Keratinocyte (primary cell): Measurements from ENCODE around the gene PFKFB4. TPM values are rescaled to one million over a fixed set of nuclear protein-coding genes. Genes with fewer than 3 reads are reported as not detected.
A peak's percentile ranks its signal among the peaks of the same experiment; 100 is the strongest.

Experiments
- DNase-seq: peaks from one replicate; pipeline ENCODE4 v3.0.0-alpha.2; 2011; ENCODE audit warnings: low read depth, missing footprints, low spot score
- FAIRE-seq: peaks from 2 replicates; lab custom pipeline; 2011; peaks lifted over from hg19 to GRCh38; lab: Jason Lieb, UNC
- H2AFZ ChIP-seq: 2 replicates; pipeline ENCODE4 v1.6.0; 2012; ENCODE audit warnings: low read length, control low read depth, inconsistent platforms; ENCODE audit not compliant: control insufficient read depth
- H3K27ac ChIP-seq: 2 replicates; pipeline ENCODE4 v1.5.1; 2011; ENCODE audit warnings: low read length; ENCODE audit not compliant: control insufficient read depth, insufficient read depth
- H3K27me3 ChIP-seq: 3 replicates; pipeline ENCODE4 v1.6.0; 2011; ENCODE audit warnings: low read length; ENCODE audit not compliant: control insufficient read depth, insufficient read depth; ENCODE audit errors: extremely low read depth
- H3K36me3 ChIP-seq, 2 experiments: 2 replicates in 1 of 2; 3 replicates in 1 of 2; pipeline ENCODE4 v1.5.1; 2011; ENCODE audit warnings: low read length in 2 of 2, mild to moderate bottlenecking in 1 of 2; ENCODE audit not compliant: control insufficient read depth in 2 of 2, insufficient read depth in 2 of 2; ENCODE audit errors: extremely low read depth in 1 of 2
- H3K4me1 ChIP-seq: 3 replicates; pipeline ENCODE4 v1.5.1; 2011; ENCODE audit warnings: low read length; ENCODE audit not compliant: control insufficient read depth, insufficient read depth; ENCODE audit errors: extremely low read depth
- H3K4me2 ChIP-seq: 3 replicates; pipeline ENCODE4 v1.6.0; 2011; ENCODE audit warnings: low read depth, low read length; ENCODE audit not compliant: control insufficient read depth, insufficient read depth; ENCODE audit errors: extremely low read depth
- H3K4me3 ChIP-seq, 3 experiments: fragments of 200-600 bp in 1 of 3; sonication (generic) in 1 of 3; 2 replicates in 2 of 3; 3 replicates in 1 of 3; pipeline ENCODE4 v1.5.1; 2011 to 2016; ENCODE audit warnings: low read length in 3 of 3, mild to moderate bottlenecking in 3 of 3, control low read depth in 2 of 3, inconsistent platforms in 1 of 3, low read depth in 1 of 3, mixed read lengths in 1 of 3, mixed run types in 1 of 3, moderate library complexity in 1 of 3; ENCODE audit not compliant: control insufficient read depth in 2 of 3, insufficient read depth in 2 of 3; ENCODE audit errors: extremely low read depth in 1 of 3
- H3K79me2 ChIP-seq: 2 replicates; pipeline ENCODE4 v1.6.0; 2012; ENCODE audit warnings: low read length; ENCODE audit not compliant: control insufficient read depth, insufficient read depth
- H3K9ac ChIP-seq: 3 replicates; pipeline ENCODE4 v1.6.0; 2011; ENCODE audit warnings: low read length; ENCODE audit not compliant: control insufficient read depth, insufficient read depth; ENCODE audit errors: extremely low read depth
- H3K9me1 ChIP-seq: 3 replicates; pipeline ENCODE4 v1.6.0; 2011; ENCODE audit warnings: low read length; ENCODE audit not compliant: control insufficient read depth, insufficient read depth; ENCODE audit errors: extremely low read depth
- H3K9me3 ChIP-seq: 2 replicates; pipeline ENCODE4 v1.5.1; 2012; ENCODE audit warnings: low read depth, low read length; ENCODE audit not compliant: control insufficient read depth
- H4K20me1 ChIP-seq: 3 replicates; pipeline ENCODE4 v1.6.0; 2011; ENCODE audit warnings: low read length; ENCODE audit not compliant: control insufficient read depth, insufficient read depth; ENCODE audit errors: extremely low read depth
- CTCF ChIP-seq, 3 experiments: IDR thresholded peaks in 1 of 3; conservative IDR thresholded peaks in 1 of 3; optimal IDR thresholded peaks in 1 of 3; 2 replicates in 2 of 3; 3 replicates in 1 of 3; pipeline versions ENCODE3 to v1.5.1; 2011; ENCODE audit warnings: low read length in 3 of 3, mild to moderate bottlenecking in 3 of 3, moderate library complexity in 2 of 3, control low read depth in 1 of 3, inconsistent platforms in 1 of 3; ENCODE audit not compliant: insufficient read depth in 2 of 3; ENCODE audit errors: extremely low read depth in 1 of 3
- EZH2 ChIP-seq: IDR thresholded peaks from one replicate; pipeline ENCODE4 v1.6.1; 2012; ENCODE audit warnings: inconsistent platforms, mild to moderate bottlenecking, low read length, moderate library complexity
- dilution Hi-C: fragments of 300-500 bp; cut with MboI; formaldehyde crosslinking; loops from one replicate; pipeline ENCODE4 v1.7.0; 2020; ENCODE audit warnings: low sequenced_read_pairs; ENCODE audit not compliant: extremely low pct_ligation_motif_present
- polyA plus RNA-seq, 5 experiments: library from polyadenylated mRNA; depleted of rRNA in 3 of 5; stranded (reverse) in 3 of 5; stranded (forward) in 1 of 5; unstranded in 1 of 5; fragments of >200 nt; gene quantifications; 1 replicate in 1 of 5; 2 replicates in 3 of 5; 3 replicates in 1 of 5; pipeline versions ENCODE4 v1.2.1 to v1.2.3, GENCODE V29; 2011 to 2012; ENCODE audit warnings: missing spikeins in 2 of 5, low read depth in 1 of 5, low replicate concordance in 1 of 5

The PFKFB4 gene
- polyA plus RNA-seq, 1 donor (not counting 4 experiments of a cell fraction or from before 2014, with no cell fraction given): 15.1 TPM

GRCh38 chr3:48593337-48593736 is 36.7 kb upstream of the PFKFB4 start:
- DNase-seq: no peak
- peaks cover 67% of the 10 kb centered on the region for H3K79me2 ChIP-seq
- H3K27ac ChIP-seq: peak overlapping the region; percentile 13
- H3K9me3 ChIP-seq: no peaks in the 10 kb centered on the region
- peaks cover 61% of the 10 kb centered on the region for H3K4me1 ChIP-seq
- no peak for FAIRE-seq
- dilution Hi-C loops: no loop called here
- H3K4me3 ChIP-seq: peak overlapping the region; percentile 60 to 95 (median 91)
- H3K9me1 ChIP-seq: peaks cover 2% of the 10 kb centered on the region
- H4K20me1 ChIP-seq: peaks cover 20% of the 10 kb centered on the region
- no peaks in the 10 kb centered on the region for H3K27me3 ChIP-seq
- no peak overlapping the region for H2AFZ ChIP-seq
- H3K4me2 ChIP-seq: peak overlapping the region; percentile 98
- peaks cover 33 to 62% of the 10 kb centered on the region in 2 experiments for H3K36me3 ChIP-seq
- peak overlapping the region; percentile 93 for H3K9ac ChIP-seq
- TF ChIP-seq CTCF (optimal IDR thresholded peaks at IDR 0.05 in 1 of 3, IDR thresholded peaks at IDR 0.05 in 1 of 3, conservative IDR thresholded peaks at IDR 0.05 in 1 of 3; ENCODE audit: extremely low read depth in 1 of 3, insufficient read depth in 2 of 3, low read length in 3 of 3) (no peak), EZH2 (no peak)

- no peak for TF ChIP-seq CTCF (optimal IDR thresholded peaks at IDR 0.05 in 1 of 3, IDR thresholded peaks at IDR 0.05 in 1 of 3, conservative IDR thresholded peaks at IDR 0.05 in 1 of 3; ENCODE audit: extremely low read depth in 1 of 3, insufficient read depth in 2 of 3, low read length in 3 of 3)
- TF ChIP-seq EZH2: no peak
- Histone ChIP-seq H4K20me1 (peaks cover 25% of the 10 kb centered on the region), H3K4me3 (peak overlapping the region; percentile 60 to 95 (median 91)), H3K79me2 (peaks cover 74% of the 10 kb centered on the region), H3K27me3 (no peaks in the 10 kb centered on the region), H3K9me3 (no peaks in the 10 kb centered on the region), H3K27ac (no peak overlapping the region), H3K36me3 (peaks cover 41 to 65% of the 10 kb centered on the region in 2 experiments), H3K4me1 (peaks cover 53% of the 10 kb centered on the region), H3K9me1 (peaks cover 2% of the 10 kb centered on the region), H3K9ac (peak overlapping the region; percentile 93), H2AFZ (no peak overlapping the region), H3K4me2 (peak overlapping the region; percentile 98)
- FAIRE-seq (no peak), DNase-seq (no peak)
- dilution Hi-C loops: no loop called here
Observed at GRCh38 chr3:48592519-48593087, 36.0 kb upstream of the PFKFB4 start.
